Mesenchymal stem cell (in vitro differentiated cells and primary cell): ENCODE measurements around the gene JMJD7.
A peak's percentile ranks its signal among the peaks of the same experiment; 100 is the strongest.

Experiments used
- DNase-seq: peaks from one replicate; pipeline ENCODE4 v3.0.0-alpha.2; 2013
- H2AFZ ChIP-seq: one replicate; pipeline ENCODE4 v1.6.1; 2013; ENCODE audit warnings: low read depth, mild to moderate bottlenecking, control low read depth, inconsistent platforms, low read length, moderate library complexity
- H2AK5ac ChIP-seq: 2 replicates; pipeline ENCODE4 v1.6.1; 2013; ENCODE audit warnings: low read length, moderate library complexity, mild to moderate bottlenecking, inconsistent platforms; ENCODE audit not compliant: severe bottlenecking
- H2BK120ac ChIP-seq: one replicate; pipeline ENCODE4 v1.6.1; 2013; ENCODE audit warnings: low read depth, mild to moderate bottlenecking, inconsistent platforms, low read length, moderate library complexity
- H2BK12ac ChIP-seq, 2 experiments: one replicate each; pipeline ENCODE4 v1.6.1; 2013; ENCODE audit warnings: inconsistent platforms in 2 of 2, low read length in 2 of 2, mild to moderate bottlenecking in 2 of 2, moderate library complexity in 2 of 2, control low read depth in 1 of 2
- H2BK15ac ChIP-seq: one replicate; pipeline ENCODE4 v1.6.1; 2013; ENCODE audit warnings: mild to moderate bottlenecking, low read depth, inconsistent platforms; ENCODE audit not compliant: poor library complexity, severe bottlenecking
- H2BK5ac ChIP-seq: 2 replicates; pipeline ENCODE4 v1.6.1; 2013; ENCODE audit warnings: low read depth, mild to moderate bottlenecking, low read length, control low read depth, inconsistent platforms; ENCODE audit not compliant: poor library complexity, severe bottlenecking
- H3K14ac ChIP-seq, 2 experiments: one replicate each; pipeline ENCODE4 v1.6.1; 2013; ENCODE audit warnings: inconsistent platforms in 2 of 2, low read length in 2 of 2, control low read depth in 1 of 2, mild to moderate bottlenecking in 1 of 2, moderate library complexity in 1 of 2
- H3K18ac ChIP-seq, 2 experiments: one replicate each; pipeline ENCODE4 v1.6.1; 2013; ENCODE audit warnings: inconsistent platforms in 2 of 2, low read length in 2 of 2, control low read depth in 1 of 2, low read depth in 1 of 2, mild to moderate bottlenecking in 1 of 2
- H3K23ac ChIP-seq, 2 experiments: one replicate each; pipeline ENCODE4 v1.6.1; 2013; ENCODE audit warnings: inconsistent platforms in 2 of 2, low read length in 2 of 2, mild to moderate bottlenecking in 2 of 2, moderate library complexity in 2 of 2, control low read depth in 1 of 2
- H3K27ac ChIP-seq: 2 replicates; pipeline ENCODE4 v1.5.1; 2013; ENCODE audit warnings: mild to moderate bottlenecking, moderate library complexity, low read length, control low read depth, inconsistent platforms; ENCODE audit not compliant: poor library complexity, severe bottlenecking
- H3K27me3 ChIP-seq, 2 experiments: 2 replicates each; pipeline versions ENCODE4 v1.6.1 to v1.7.0; 2013; ENCODE audit warnings: low read length in 2 of 2, mild to moderate bottlenecking in 2 of 2, moderate library complexity in 2 of 2, control low read depth in 1 of 2, inconsistent platforms in 1 of 2; ENCODE audit not compliant: control insufficient read depth in 1 of 2, insufficient read depth in 1 of 2
- H3K36me3 ChIP-seq, 2 experiments: 2 replicates each; pipeline versions ENCODE4 v1.6.1 to v1.7.0; 2013; ENCODE audit warnings: low read length in 2 of 2, control low read depth in 1 of 2, inconsistent platforms in 1 of 2, low read depth in 1 of 2, mild to moderate bottlenecking in 1 of 2; ENCODE audit not compliant: insufficient read depth in 2 of 2, control insufficient read depth in 1 of 2
- H3K4ac ChIP-seq, 2 experiments: one replicate each; pipeline ENCODE4 v1.6.1; 2013; ENCODE audit warnings: inconsistent platforms in 2 of 2, low read length in 2 of 2, mild to moderate bottlenecking in 2 of 2, moderate library complexity in 2 of 2, control low read depth in 1 of 2, low read depth in 1 of 2
- H3K4me1 ChIP-seq: 2 replicates; pipeline ENCODE4 v1.6.1; 2013; ENCODE audit warnings: low read depth, low read length, control low read depth; ENCODE audit not compliant: control insufficient read depth, insufficient read depth
- H3K4me2 ChIP-seq: 2 replicates; pipeline ENCODE4 v1.6.1; 2013; ENCODE audit warnings: low read length, mild to moderate bottlenecking, inconsistent platforms; ENCODE audit not compliant: poor library complexity, severe bottlenecking
- H3K4me3 ChIP-seq, 2 experiments: 2 replicates each; pipeline versions ENCODE4 v1.5.1 to v1.7.0; 2013; ENCODE audit warnings: low read length in 2 of 2, mild to moderate bottlenecking in 2 of 2, control low read depth in 1 of 2, low read depth in 1 of 2; ENCODE audit not compliant: insufficient read depth in 1 of 2
- H3K79me1 ChIP-seq: replicated peaks from 2 replicates; pipeline ENCODE4 v1.6.1; 2013; ENCODE audit warnings: mild to moderate bottlenecking, control low read depth, low read length, inconsistent platforms; ENCODE audit not compliant: poor library complexity, severe bottlenecking
- H3K9ac ChIP-seq: 2 replicates; pipeline ENCODE4 v1.7.0; 2013; ENCODE audit warnings: mild to moderate bottlenecking, low read length, moderate library complexity
- H3K9me3 ChIP-seq: 2 replicates; pipeline ENCODE4 v1.7.0; 2013; ENCODE audit warnings: mild to moderate bottlenecking, low read length; ENCODE audit not compliant: control insufficient read depth
- H4K8ac ChIP-seq: one replicate; pipeline ENCODE4 v1.6.1; 2013; ENCODE audit warnings: inconsistent platforms, mild to moderate bottlenecking, low read length, moderate library complexity
- H4K91ac ChIP-seq: one replicate; pipeline ENCODE4 v1.6.1; 2013; ENCODE audit warnings: mild to moderate bottlenecking, low read length, inconsistent platforms
- WGBS: methylation state at CpG from one replicate; pipeline ENCODE4 v1.1.7; 2013; ENCODE audit warnings: mixed read lengths; 5-methylcytosine and 5-hydroxymethylcytosine counted together

The JMJD7 gene

DNA sequence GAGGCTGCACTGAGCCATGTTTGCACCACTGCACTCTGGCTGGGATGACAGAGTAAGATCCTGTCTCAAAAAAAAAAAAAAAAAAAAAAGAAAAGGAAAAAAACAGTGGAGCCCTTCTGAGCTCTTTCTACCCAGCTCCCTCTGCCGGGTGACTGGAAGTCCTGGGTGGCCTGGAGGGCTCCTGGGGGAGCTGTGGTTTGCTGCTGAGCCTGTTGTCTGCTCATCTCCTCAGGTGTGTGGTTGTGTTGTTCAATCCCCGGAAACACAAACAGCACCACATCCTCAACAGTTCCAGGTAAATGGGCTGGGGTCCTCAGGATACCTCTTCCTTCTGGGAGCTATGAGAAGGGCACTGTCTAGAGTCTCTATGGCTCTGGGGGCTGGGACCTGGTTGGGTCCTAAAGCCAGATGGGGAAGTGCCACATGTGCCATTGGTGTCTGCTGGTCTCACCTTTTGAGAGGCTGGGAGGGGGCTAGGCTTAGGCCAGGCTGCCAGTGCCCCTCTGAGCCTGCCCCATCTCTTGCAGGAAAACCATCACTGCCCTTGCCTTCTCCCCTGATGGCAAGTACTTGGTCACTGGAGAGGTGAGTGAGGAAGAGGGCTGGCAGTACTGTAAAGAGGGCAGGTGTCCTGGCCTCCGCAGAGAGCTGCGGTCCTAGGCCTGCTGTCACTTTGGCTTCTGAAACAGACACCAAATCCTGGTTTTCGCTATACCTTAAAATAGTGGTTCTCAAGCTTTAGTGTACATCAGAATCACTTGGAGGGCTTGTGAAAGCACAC lies 17.1 kb upstream of the JMJD7 start:
- no peak overlapping the region for H3K4me2 ChIP-seq
- no peak overlapping the region for H3K4me3 ChIP-seq
- WGBS, result 100% methylated on average over 3 of the region's 5 CpGs

DNA sequence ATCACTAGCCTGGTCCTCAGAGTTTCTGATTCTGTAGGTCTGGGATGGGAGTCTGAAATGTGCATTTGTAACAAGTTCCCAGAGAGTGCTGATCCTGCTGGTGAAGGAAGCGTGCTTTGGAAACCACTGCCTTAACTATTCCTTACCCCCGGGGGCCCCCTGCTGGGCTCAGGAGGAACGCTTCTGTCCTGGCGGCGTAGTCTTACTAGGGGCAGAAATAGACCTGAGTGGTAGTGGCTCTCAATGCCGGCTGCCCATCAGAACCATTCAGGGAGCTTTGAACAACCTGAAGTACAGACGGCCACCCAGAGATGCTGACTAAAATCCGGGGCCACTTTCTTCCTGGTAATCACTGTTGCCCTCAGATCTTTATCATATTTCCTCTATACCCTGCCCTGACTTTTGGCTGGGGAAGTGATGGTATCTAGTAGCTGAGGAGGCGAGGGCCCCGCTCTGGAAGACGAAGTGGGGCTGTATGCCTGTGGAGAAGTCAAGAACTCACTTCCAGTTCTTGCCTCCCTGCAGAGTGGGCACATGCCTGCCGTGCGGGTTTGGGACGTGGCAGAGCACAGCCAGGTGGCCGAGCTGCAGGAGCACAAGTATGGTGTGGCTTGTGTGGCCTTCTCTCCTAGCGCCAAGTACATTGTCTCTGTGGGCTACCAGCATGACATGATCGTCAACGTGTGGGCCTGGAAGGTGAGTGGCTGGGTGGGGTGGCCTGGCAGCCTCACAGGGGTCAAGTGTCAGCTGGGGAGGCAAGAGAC lies 16.3 kb upstream of the JMJD7 start:
- no peak overlapping the region for H3K18ac ChIP-seq
- H2BK15ac ChIP-seq, result no peak overlapping the region
- H3K27ac ChIP-seq, result no peak overlapping the region
- no peak overlapping the region for H2BK12ac ChIP-seq
- H2AFZ ChIP-seq, result no peak overlapping the region
- no peak overlapping the region for H4K91ac ChIP-seq
- H3K4me3 ChIP-seq, result no peak overlapping the region
- no peak overlapping the region for H2BK120ac ChIP-seq
- peaks cover 44 to 51% of the 10 kb centered on the region in 2 experiments for H3K36me3 ChIP-seq
- no peak overlapping the region for H3K4me2 ChIP-seq
- H3K4ac ChIP-seq, result no peak overlapping the region
- H3K27me3 ChIP-seq, result no peaks in the 10 kb centered on the region
- no peaks in the 10 kb centered on the region for H3K9me3 ChIP-seq
- no peak overlapping the region for H3K23ac ChIP-seq
- H4K8ac ChIP-seq, result no peak overlapping the region
- H2BK5ac ChIP-seq, result no peak overlapping the region
- no peak overlapping the region for H2AK5ac ChIP-seq
- peaks cover 28% of the 10 kb centered on the region for H3K79me1 ChIP-seq
- H3K4me1 ChIP-seq, result peaks cover 5% of the 10 kb centered on the region
- no peak overlapping the region for H3K14ac ChIP-seq
- WGBS, result 62% methylated on average over 13 of the region's 18 CpGs
- peak overlapping the region; percentile 7 for H3K9ac ChIP-seq
- peak; percentile 85 for DNase-seq

More for the DNA sequence above, 17.1 kb upstream of the JMJD7 start:
- H3K14ac ChIP-seq, result no peak overlapping the region
- H4K8ac ChIP-seq, result no peak overlapping the region
- no peak overlapping the region for H3K18ac ChIP-seq
- peaks cover 35% of the 10 kb centered on the region for H3K79me1 ChIP-seq
- peak overlapping the region; percentile 7 for H3K9ac ChIP-seq
- H2BK15ac ChIP-seq, result no peak overlapping the region
- no peak overlapping the region for H2AK5ac ChIP-seq
- H3K27ac ChIP-seq, result no peak overlapping the region
- H3K4me1 ChIP-seq, result peaks cover 9% of the 10 kb centered on the region
- H2BK5ac ChIP-seq, result no peak overlapping the region
- no peak overlapping the region for H3K23ac ChIP-seq
- no peak overlapping the region for H2BK120ac ChIP-seq
- DNase-seq, result peak; percentile 36
- H3K36me3 ChIP-seq, result peaks cover 44 to 49% of the 10 kb centered on the region in 2 experiments
- H3K27me3 ChIP-seq, result no peaks in the 10 kb centered on the region
- H2AFZ ChIP-seq, result no peak overlapping the region
- no peak overlapping the region for H4K91ac ChIP-seq
- H3K9me3 ChIP-seq, result no peaks in the 10 kb centered on the region
- no peak overlapping the region for H3K4ac ChIP-seq
- H2BK12ac ChIP-seq, result no peak overlapping the region

DNA sequence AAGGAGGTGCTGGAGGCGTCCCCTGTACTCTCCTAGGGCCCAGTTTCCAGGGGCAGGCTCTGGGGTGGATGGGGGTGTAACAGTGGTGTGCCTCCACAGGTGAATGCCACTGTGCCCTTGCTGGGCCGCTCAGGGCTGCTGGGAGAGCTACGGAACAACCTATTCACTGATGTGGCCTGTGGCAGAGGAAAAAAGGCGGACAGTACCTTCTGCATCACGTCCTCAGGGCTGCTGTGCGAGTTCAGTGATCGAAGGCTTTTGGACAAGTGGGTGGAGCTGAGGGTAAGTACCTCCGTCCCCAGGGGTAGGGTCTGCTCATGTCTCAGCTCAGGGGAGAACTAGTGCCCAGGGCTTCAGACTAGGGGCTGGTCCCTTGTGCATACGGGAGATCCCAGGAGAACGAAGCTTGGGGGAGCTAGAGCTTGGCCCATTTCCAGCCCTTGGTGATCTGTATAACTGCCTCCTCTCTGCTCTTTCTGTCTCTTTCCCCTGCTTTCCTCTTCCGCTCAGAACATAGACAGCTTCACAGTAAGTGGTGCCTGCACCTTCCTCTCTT lies 15.0 kb upstream of the JMJD7 start:
- no peak overlapping the region for H2BK120ac ChIP-seq
- no peak overlapping the region for H2BK15ac ChIP-seq
- WGBS, result 90% methylated on average over 11 of the region's 11 CpGs
- H4K91ac ChIP-seq, result no peak overlapping the region
- H2AK5ac ChIP-seq, result no peak overlapping the region
- H3K18ac ChIP-seq, result no peak overlapping the region
- H3K27me3 ChIP-seq, result no peaks in the 10 kb centered on the region
- no peaks in the 10 kb centered on the region for H3K9me3 ChIP-seq
- peaks cover 2% of the 10 kb centered on the region for H3K4me1 ChIP-seq
- H3K4me2 ChIP-seq, result no peak overlapping the region
- no peak for DNase-seq
- H3K27ac ChIP-seq, result no peak overlapping the region
- H3K79me1 ChIP-seq, result peaks cover 27% of the 10 kb centered on the region
- no peak overlapping the region for H2BK5ac ChIP-seq
- H3K4me3 ChIP-seq, result no peak overlapping the region
- no peak overlapping the region for H4K8ac ChIP-seq
- H3K9ac ChIP-seq, result no peak overlapping the region
- no peak overlapping the region for H3K23ac ChIP-seq
- peaks cover 57 to 61% of the 10 kb centered on the region in 2 experiments for H3K36me3 ChIP-seq
- H2BK12ac ChIP-seq, result no peak overlapping the region
- no peak overlapping the region for H2AFZ ChIP-seq
- no peak overlapping the region for H3K4ac ChIP-seq
- H3K14ac ChIP-seq, result no peak overlapping the region

DNA sequence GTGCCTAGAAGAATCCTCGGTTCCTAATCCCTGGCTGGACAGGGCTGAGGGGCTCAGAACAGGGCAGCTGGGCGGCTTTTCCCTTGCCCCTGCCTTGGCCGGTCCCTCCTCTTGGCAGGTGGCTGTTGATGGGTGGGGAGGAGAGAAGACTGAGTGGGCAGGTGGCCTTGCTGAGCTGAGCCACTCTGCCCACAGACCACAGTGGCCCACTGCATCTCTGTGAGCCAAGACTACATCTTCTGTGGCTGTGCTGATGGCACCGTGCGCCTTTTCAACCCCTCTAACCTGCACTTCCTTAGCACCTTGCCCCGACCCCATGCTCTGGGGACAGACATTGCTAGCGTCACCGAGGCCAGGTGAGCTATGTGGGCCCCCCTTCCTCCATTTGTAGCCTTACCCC lies 14.5 kb upstream of the JMJD7 start:
- Histone ChIP-seq H3K79me1 (peaks cover 27% of the 10 kb centered on the region), H3K27me3 (no peaks in the 10 kb centered on the region), H3K4me2 (no peak overlapping the region), H3K4me3 (no peak overlapping the region), H3K18ac (no peak overlapping the region), H2AK5ac (no peak overlapping the region), H2BK5ac (no peak overlapping the region), H3K9me3 (no peaks in the 10 kb centered on the region), H2BK12ac (no peak overlapping the region), H2BK15ac (no peak overlapping the region), H3K4ac (no peak overlapping the region), H3K27ac (no peak overlapping the region), H2AFZ (no peak overlapping the region), H3K9ac (no peak overlapping the region), H3K23ac (peak overlapping the region in 1 of 2 experiments; percentile 9), H3K14ac (no peak overlapping the region), H2BK120ac (no peak overlapping the region), H3K36me3 (peaks cover 62 to 66% of the 10 kb centered on the region in 2 experiments), H4K91ac (no peak overlapping the region), H3K4me1 (peaks cover 2% of the 10 kb centered on the region), H4K8ac (no peak overlapping the region)
- 97% methylated on average over 7 of the region's 8 CpGs for WGBS
- no peak for DNase-seq
